Activated CD4-positive, alpha-beta T cell treated with anti-CD3 and anti-CD28 coated beads for 1 hour (primary cell): ENCODE data around the gene CEP170B.
"Not testable (repeated sequence)": the region's sequence is repeated elsewhere in the genome, so short reads cannot be mapped to it uniquely, and the experiment has no call there.

Experiments
- DNase-seq: peaks from one replicate; pipeline ENCODE4 v3.0.0-alpha.2; 2020

CEP170B gene

GRCh38 chr14:104919152-104919992 lies 54.3 kb downstream of the CEP170B start:
- not testable (repeated sequence) for DNase-seq

GRCh38 chr14:104919993-104920315 lies 54.9 kb downstream of the CEP170B start:
- DNase-seq, result no peak

- no peak for DNase-seq
Measured at GRCh38 chr14:104923640-104924420, 58.8 kb downstream of the CEP170B start.

GRCh38 chr14:104924421-104925213 lies 59.5 kb downstream of the CEP170B start, which contains the start of gene PLD4:
TSS of gene PLD4 (plus strand) at chr14:104924879. CDS start at chr14:104927141, 2,262 bp downstream.
- DNase-seq, result no peak

GRCh38 chr14:104925214-104925854 lies 60.3 kb downstream of the CEP170B start:
- no peak for DNase-seq

GRCh38 chr14:104925855-104926609 lies 61.0 kb downstream of the CEP170B start:
- no peak for DNase-seq

- DNase-seq, result no peak
Measured at GRCh38 chr14:104926619-104927431, 61.8 kb downstream of the CEP170B start.

- DNase-seq, result no peak
Measured at GRCh38 chr14:104927432-104927816, 62.4 kb downstream of the CEP170B start.

- no peak for DNase-seq
Measured at GRCh38 chr14:104927901-104928300, 62.8 kb downstream of the CEP170B start.

- no peak for DNase-seq
Measured at GRCh38 chr14:104928391-104929133, 63.5 kb downstream of the CEP170B start.

GRCh38 chr14:104929268-104930230 lies 64.5 kb downstream of the CEP170B start:
- no peak for DNase-seq

GRCh38 chr14:104930526-104931303 lies 65.6 kb downstream of the CEP170B start:
- no peak for DNase-seq

GRCh38 chr14:104931304-104931770 lies 66.3 kb downstream of the CEP170B start:
- no peak for DNase-seq

- DNase-seq, result no peak
Measured at GRCh38 chr14:104931771-104932675, 67.0 kb downstream of the CEP170B start.

- DNase-seq, result peak; percentile 74
Measured at GRCh38 chr14:104932676-104933631, 67.9 kb downstream of the CEP170B start.
